Measurements from ENCODE around the gene FAM149B1.

DNA sequence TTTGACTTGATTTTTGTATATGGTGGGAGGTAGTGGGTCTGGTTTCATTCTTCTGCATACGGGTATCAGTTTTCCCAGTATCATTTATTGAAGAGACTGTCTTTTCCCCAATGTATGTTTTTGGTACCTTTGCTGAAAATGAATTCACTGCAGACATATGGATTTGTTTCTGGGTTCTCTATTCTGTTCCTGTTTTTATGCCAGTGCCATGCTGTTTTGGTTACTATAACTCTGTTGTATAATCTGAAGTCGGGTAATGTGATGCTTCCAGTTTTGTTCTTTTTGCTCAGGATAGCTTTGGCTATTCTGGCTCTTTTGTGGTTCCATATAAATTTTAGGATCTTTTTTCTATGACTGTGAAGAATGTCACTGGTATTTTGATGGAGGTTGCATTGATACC is 947 bp upstream of the FAM149B1 start:
- TF ChIP-seq, protein P1, sequence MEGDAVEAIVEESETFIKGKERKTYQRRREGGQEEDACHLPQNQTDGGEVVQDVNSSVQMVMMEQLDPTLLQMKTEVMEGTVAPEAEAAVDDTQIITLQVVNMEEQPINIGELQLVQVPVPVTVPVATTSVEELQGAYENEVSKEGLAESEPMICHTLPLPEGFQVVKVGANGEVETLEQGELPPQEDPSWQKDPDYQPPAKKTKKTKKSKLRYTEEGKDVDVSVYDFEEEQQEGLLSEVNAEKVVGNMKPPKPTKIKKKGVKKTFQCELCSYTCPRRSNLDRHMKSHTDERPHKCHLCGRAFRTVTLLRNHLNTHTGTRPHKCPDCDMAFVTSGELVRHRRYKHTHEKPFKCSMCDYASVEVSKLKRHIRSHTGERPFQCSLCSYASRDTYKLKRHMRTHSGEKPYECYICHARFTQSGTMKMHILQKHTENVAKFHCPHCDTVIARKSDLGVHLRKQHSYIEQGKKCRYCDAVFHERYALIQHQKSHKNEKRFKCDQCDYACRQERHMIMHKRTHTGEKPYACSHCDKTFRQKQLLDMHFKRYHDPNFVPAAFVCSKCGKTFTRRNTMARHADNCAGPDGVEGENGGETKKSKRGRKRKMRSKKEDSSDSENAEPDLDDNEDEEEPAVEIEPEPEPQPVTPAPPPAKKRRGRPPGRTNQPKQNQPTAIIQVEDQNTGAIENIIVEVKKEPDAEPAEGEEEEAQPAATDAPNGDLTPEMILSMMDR (IDR thresholded peaks at IDR 0.05), result no peak
- no peak for TF ChIP-seq POLR2A (IDR thresholded peaks at IDR 0.05)

Measured in uterus (tissue), 2 donors.